HL-60/S4 treated with phorbol 12-myristate 13-acetate at 8.2 ng/mL for 4 days and 3 days (cell line): ENCODE data around the gene COL4A5.

Source experiments
- in situ Hi-C: fragments of 300-500 bp; cut with MboI; formaldehyde crosslinking; loops from 2 replicates; pipeline ENCODE4 v1.15.0; 2022; ENCODE audit warnings: low sequenced_read_pairs

COL4A5 gene

DNA sequence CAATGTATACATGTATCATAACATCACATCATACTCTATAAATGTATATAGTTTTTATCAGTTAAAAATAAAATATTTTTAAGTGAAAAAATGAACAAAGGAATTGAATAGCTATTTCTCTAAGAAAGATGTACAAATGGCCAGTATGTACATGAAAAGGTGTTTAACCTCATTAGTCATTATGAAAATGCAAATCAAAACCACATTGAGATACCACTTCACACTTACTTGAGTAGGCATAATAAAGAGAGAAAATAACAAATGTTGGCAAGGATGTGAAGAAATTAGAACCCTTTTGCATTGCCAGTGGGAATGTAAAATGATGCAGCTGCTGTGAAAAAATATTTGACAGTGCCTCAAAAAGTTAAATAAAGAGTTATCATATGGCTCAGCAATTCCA is 201.2 kb downstream of the COL4A5 start:
- in situ Hi-C loops: no loop called here

DNA sequence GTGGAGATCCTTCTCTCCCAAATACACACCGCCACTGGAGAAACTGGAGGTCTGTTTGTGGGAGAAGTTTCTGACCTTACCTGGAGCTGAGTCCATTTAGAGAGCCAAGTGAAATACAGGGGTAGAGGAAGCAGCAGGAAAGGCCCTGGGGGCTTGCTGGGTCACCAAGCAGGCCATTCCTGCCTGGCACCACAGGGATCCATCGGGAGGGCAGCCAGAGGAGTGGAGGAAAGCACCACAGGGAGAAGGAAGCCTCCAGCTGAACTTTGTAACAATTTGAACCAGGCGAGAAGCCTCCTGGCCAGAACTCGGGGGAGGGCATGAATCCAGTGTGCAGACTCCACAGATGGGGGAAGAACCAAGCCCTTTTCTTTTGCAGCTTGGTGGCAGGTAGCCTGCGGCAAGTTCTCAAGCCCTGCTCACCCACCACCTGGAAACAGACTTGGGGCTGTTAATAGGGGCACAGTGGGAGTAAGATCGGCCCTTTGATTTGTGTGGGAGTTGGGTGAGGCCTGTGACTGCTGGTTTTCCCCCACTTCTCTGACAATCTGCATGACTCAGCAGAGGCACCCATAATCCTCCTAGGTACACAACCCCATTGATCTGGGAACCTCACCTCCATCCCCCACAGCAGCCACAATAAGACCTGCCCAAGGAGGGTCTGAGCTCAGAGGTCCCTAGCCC is 202.1 kb downstream of the COL4A5 start:
- in situ Hi-C loops: no loop called here

DNA sequence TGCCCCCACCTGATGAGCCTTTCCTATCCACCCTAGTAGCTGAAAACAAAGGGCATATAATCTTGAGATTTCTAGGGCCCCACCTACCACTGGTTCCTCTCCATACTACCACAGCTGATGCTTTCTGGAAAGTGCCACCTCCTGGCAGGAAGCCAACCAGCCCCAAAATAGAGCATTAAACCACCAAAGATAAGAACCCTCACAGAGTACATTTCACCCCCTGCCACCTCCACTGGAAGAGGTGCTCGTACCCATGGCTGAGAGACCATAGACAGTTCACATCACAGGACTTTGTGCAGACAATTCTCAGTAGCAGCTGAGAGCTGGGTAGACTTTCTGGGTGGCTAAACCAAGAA is 202.6 kb downstream of the COL4A5 start:
- in situ Hi-C loops: no loop called here

DNA sequence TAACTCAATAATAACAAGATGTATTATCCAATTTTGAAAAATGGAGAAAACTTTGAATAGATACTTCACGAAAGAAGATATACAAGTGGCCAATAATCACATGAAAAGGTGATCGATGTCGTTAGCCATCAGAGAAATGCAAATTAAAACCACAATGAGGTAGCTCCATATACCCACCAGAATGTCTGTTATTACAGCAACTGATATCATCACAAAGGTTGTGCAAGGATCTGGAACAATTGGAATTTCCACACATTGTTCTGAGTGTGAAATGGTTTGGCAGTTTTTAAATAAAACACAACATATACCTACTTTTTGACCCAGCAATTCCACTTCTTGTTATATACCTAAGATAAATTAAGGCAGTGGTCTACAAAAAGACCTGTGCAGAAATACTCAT is 225.1 kb downstream of the COL4A5 start:
- in situ Hi-C loops: no loop called here

DNA sequence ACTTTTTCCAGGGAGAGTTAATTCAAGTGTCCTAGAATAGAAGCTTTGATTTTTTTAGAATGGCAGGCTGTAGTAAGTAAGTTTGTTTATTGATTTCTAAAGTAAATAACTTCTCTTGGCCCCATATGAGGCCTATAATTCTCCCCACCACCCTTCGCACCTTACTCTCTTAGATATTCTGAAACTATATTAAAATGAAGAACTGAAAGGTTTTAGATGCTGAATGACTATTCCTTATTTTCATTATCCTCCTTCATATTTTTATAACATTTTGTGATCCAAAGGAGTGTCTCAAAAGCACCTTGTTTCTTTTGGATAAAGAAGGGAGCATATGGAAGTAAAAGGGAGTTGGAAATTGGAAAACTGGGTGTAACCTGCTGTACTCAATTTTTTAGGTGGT is 226.5 kb downstream of the COL4A5 start:
- in situ Hi-C loops: no loop called here

DNA sequence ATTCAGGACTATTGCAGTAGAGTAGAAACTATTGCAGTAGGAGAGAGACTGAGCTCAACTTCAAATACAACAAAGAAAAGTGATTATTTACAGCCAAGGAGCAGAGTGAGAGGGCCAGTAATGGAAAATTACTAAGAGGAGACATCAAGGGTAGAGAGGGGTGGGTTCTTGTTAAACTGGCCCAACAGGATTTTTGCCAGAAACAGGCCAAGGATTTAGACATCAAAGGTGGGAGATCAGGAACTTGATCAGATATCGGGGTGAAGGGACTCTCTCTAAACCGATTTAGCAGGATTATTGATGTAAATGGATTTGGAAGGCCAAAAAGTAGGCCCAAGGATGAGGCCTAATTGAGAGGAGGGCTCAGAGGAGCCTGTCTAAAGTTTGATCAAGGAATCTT is 231.9 kb downstream of the COL4A5 start:
- in situ Hi-C loops: no loop called here

DNA sequence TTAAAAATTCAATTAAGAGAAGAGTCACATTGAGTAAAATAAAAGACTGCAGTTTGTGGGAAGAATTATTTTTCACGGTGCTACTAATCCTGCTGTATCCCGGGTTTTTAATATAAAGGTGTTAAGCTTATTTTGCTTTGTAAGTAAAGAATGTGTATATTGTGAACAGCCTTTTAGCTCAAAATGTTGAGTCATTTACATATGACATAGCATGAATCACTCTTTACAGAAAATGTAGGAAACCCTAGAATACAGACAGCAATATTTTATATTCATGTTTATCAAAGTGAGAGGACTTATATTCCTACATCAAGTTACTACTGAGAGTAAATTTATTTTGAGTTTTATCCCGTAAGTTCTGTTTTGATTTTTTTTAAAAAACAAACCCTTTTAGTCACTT is 257.1 kb downstream of the COL4A5 start:
- in situ Hi-C loops: no loop called here

DNA sequence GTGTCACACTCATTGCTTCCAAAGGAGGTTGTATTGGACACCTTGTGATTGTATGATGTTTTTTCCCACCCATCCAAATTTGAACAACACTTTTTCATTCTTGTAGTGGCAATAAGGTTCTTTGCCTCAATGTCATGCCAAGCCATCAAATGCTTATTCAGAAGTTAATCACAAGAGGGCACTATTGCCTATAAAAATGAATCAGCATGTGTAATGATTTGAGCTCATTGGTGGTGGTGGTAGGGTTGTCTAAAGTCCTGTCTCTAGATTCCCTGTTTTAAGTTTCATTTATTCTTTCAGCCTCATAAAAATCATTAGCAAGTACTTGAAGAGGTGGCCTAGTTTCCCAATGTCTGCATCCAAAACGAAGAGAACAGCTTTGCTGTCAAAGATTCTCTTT is 259.7 kb downstream of the COL4A5 start:
- in situ Hi-C loops: no loop called here

DNA sequence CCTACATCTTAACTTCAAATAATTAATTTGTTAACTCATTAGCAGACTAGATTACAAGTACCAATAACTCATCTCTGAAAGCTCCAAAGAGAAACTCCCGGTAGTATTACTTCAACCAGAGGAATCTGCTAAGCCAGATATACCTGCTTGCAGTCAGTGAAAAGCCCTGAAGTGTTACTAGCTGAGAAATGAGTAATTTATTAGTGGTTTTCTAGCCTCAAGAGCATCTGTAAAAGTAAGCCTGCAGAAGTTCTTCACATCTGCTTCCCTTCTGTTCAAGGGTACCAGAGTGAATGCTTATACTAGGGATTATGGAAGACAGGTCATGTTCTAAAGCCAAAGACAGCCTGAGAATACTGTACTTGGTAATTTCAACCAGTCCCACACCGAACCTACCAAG is 262.0 kb downstream of the COL4A5 start:
- in situ Hi-C loops: no loop called here

DNA sequence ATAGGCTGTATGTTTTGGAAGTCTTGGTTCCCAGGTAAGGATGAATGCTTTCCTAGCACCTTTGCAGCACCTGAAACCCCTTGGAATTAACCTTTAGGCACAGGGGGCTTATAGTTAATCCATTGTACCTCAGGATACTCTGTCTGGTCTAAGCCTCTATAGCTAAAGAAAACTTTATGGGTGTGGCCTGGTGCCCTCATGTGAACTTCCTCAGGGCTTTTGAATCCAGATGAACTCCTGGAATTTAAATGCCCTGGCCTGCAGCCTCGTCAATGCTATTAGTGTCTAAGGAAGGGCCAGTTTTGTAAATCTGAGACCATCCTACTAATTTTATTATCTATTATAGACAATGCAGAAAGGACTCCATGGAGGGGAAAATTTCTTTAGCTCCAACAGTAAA is 262.9 kb downstream of the COL4A5 start:
- in situ Hi-C loops: no loop called here

DNA sequence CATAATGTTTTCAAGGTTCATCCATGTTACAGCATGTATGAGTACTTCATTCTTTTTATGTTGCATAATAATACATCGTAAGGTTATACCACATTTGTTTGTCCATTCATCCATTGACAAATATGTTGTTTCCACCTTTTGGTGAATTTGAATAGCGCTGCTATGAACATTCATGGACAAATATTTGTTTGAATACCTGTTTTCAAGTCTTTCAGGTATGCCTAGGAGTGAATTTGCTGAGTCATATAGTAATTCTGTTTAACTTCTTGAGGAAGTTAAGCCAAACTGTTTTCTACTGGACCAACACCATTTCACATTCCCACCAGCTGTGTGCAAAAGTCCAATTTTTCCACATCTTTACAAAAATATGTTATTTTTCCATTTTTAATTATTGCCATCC is 265.2 kb downstream of the COL4A5 start:
- in situ Hi-C loops: no loop called here

DNA sequence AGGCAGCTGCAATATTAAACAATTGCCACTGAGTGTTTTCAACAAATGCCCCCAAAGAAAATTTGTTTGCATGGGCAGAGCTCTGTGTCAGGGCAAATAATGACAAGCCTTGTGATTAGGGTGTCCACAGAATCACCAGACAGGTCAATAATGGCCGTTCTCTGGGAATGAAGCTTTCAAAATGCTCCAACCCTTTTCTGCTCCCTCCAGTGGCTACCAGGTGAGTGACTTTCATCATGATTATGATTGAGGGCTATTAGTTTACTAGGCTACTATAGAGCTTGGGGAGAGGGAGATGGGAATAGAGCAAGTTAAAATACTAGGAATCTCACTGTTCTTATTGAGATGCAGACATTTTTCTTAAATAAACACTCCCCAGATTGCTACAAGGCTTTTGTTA is 273.2 kb downstream of the COL4A5 start:
- in situ Hi-C loops: no loop called here

DNA sequence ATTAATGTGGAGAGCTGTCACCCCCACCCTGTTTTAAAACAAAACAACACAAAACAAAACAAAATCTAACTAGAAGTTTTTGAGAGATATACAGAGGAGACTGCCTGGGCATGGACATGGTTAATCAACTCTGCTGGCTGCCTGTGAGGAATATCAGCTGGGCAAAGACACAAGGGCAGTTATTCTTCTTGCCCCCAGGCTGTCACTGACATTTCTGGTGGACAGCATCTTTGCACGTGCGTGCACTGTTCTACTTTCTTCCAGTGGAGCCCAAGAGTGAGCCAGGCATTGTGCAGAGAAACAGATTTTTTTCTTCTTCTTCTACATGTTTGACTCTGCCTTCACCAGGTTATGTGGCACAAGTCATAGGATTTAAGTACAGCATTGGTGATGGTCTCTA is 282.9 kb downstream of the COL4A5 start:
- in situ Hi-C loops: no loop called here

DNA sequence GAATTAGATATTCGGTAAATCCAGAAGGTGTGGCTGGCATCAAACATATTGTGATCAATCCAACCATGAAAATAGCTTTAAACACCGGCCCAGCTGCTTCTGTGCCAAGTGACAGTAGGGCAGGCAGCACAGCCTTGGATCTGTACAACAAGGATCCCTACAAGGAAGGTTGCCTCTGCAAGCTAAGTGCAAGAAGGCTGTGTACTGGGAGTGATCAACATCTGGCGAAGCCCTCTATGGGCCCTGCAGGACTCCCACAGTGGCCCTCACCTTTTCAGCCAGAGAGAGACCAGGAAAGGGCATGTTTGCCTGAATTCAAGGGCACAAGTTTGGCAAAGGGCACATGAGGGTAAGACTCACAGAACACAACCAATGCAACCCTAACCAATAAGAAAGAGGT is 287.1 kb downstream of the COL4A5 start:
- in situ Hi-C loops: no loop called here

DNA sequence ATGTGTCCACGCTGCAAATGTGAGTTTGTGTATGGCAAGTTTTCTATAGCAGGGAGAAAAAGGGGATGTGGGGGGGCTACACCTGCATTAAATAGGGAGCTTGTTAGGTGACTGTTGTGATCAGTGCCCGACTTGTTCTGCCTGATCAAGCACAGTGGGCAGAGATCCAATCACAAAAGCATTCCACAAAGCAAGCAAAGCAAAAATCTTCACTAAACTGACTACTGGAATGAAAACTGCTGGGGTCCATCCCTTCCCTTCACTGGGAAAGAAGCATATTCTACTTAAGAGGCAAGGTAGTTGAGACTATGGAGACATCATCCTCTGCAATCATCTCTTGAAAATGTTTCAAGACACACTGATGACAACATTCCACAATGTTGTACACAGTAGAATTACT is 291.5 kb downstream of the COL4A5 start:
- in situ Hi-C loops: no loop called here

DNA sequence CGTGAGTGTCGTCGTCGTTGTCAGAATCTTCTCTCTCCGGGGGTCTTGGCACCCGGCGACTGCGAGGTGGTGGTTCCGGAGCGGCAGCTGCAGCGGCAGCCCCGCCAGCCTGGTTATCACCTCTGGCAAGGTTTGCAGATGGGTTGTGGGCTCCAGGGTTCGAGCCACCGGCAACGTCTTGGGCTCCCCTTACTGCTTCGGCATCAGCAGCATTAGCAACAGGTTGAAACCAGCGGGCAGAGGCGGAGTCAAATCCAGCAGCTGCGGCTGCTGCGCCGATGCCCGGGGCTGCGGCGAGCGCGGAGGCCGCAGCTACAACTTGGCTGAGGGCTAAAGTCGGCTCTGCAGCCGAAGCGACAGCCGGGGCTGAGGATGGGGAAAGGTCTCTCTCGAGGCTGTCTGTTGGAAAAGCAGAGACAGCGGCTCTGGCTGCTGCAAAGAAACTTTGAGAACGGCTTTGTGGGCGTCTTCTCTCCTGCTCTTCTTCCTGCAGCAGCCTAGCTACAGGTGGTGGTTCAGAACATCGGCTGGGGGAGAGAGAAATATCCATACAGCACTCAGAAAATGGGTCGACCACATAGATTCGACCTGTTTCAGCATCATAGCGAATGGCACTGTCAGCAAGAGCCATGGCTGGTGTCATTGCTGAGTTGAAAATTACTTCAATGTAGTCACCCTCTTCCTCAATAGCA is 293.1 kb downstream of the COL4A5 start:
- in situ Hi-C loops: no loop called here

DNA sequence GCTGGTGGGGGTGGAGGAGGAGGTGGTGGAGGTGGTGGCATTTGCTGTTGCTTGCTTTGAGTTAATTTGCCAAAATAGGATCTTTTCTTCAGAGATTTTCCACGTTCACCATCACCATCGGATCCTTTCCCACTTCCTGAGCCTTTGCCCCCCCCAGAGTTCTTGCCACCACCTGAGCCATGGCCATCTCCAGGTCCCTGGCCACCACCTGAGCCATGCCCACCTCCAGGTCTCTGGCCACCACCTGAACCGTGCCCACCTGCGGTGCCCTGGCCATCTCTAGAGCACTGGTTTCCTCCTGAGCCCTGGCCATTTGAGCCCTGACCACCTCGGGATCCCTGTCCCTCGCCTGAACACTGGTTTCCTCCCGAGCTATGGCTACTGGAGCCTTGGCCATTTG is 294.8 kb downstream of the COL4A5 start:
- in situ Hi-C loops: no loop called here

DNA sequence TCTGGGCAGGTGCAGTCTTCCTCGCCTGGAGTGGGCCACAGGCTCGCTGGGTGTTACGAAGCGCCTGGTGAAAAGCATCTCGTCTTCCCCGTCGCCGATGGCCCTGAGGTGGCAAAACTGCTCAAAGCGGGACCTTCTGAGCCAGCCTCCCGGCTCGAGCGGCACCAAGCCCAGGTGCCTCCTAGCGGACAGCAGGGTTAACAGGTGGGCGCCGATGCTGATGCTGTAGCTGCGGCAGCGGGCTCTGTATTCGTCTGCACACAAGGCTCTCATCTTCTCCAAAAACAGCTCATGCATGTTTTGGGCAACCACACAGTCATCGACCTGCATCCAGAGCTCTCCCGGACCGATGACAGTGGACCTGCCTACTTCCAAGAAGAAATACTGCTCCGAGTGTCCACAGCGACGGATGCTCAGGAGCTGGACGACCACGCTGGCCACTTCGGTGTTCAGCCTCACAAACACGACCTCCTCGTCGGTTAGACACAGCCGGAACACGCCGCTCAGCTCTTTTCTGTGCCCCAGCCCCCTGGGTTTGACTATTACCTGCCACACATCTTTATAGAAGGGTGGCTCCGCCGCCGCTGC is 295.5 kb downstream of the COL4A5 start:
- in situ Hi-C loops: no loop called here

DNA sequence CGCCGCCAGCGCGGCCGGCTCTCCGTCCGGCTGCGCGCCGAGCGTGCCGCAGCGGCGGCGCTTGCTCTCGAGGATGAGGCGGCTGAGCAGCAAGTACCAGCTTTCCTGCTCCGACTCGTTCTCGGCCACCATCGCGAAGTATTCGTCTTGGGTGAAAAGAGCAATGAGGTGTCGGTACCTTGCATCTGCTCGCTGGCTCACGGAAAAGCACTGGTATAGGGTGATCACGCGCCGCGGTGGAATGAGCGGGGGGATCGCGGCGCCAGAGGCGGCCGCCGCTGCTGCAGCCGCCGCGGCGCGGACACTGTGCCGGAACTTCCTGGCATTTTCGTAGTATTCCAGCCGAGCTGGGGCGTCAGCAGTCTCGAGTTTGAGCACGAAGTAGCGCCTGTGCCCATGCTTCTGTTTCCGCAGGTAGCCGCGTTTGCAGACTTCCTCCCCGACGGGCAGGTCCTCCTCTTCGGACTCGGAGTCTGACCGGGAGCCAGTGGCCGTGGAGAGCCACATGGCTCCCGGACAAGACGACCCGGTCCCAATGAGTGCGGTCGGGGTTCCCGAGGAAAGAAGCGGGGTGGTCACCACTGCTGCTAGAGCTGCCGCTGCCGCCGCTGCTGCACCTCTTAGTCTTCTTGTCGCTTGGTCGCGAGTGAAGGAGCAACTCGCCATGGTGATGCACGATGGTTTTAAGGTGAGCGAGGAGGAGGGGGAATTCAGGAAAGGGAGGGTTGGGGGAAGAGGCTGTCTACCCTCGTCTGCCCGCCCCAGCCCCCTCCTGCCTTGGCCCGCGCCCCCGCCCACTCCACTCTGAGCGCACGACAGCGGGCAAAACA is 296.3 kb downstream of the COL4A5 start:
- in situ Hi-C loops: no loop called here

DNA sequence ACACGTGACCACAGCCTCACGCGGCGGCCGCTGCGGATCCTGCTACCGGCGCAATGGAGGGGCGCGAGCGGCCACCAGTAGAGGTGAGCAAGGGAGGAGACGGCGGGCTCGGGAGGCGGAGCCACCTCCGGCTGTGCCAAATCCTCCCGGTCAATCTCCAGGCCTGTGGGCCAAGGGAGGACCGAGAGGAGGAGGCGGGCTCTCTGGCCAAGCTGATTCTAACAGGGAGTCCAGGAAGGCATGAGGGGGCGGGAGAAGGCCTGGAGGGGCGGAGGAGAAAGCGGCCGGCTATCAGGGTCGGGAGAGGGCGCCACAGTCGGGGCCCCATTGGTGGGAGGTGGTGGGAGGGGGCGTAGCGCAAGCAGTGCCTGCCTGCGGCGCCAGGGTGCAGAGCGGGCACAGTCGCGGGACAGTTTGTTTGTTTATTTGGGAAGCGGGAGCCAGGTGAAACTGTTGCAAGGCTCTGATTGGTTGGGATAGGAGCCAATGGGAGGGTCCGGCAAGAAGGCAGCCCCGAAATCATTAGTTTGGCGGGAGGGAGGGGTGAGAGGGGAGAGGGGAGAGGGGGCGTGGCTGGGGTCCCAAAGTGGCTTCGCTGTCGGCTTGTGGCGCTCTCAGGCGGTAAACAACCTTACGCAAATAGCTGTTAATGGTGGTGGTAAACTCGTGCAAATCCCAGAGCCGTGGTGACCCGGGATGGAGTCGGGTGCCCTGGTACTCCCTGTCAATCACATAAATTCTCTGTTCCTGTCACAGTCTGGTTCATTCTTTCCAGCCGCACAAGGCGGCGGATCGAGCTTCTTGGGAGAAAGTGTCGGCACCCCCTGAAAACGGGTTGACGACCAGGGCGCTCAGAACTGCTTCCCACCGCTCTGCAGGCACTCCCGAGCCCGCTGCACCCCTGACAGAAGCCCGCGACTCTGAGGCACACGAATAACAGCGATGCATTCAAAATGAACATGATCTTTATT is 297.2 kb downstream of the COL4A5 start, which contains the start of gene IRS4:
IRS4 (minus strand) TSS at position 55 of the 971 bp plus-strand sequence.
- in situ Hi-C loops: no loop called here
